Testis (tissue), 2 donors: Measurements from ENCODE around the gene WBP2.
"Not testable (repeated sequence)": the region's sequence is repeated elsewhere in the genome, so short reads cannot be mapped to it uniquely, and the experiment has no call there.

Source experiments
- CTCF ChIP-seq, 3 experiments: fragments of 450-650 bp in 2 of 3; fragments of 200-600 bp in 1 of 3; sonication (generic) in 1 of 3; IDR thresholded peaks; one replicate each; pipeline ENCODE4 v1.5.1; 2016 to 2019; ENCODE audit warnings: antibody characterized with exemption in 3 of 3, mild to moderate bottlenecking in 2 of 3, moderate library complexity in 1 of 3
- POLR2A ChIP-seq: fragments of 450-650 bp; IDR thresholded peaks from one replicate; pipeline ENCODE4 v1.6.1; 2017; ENCODE audit warnings: antibody characterized with exemption, mild to moderate bottlenecking, moderate library complexity

- not testable (repeated sequence) for TF ChIP-seq CTCF (IDR thresholded peaks at IDR 0.05); POLR2A
Measured at GRCh38 chr17:75865404-75866188, 10.5 kb upstream of the WBP2 start.
